H9 (cell line): ENCODE results near the gene FAM124A. TPM values are rescaled to one million over a fixed set of nuclear protein-coding genes. Genes with fewer than 3 reads are reported as not detected.
A peak's percentile ranks its signal among the peaks of the same experiment; 100 is the strongest.

ENCODE experiments used
- DNase-seq: peaks from one replicate; pipeline ENCODE4 v3.0.0-alpha.2; 2017
- H2AFZ ChIP-seq: one replicate; pipeline ENCODE4 v1.6.1; 2013; ENCODE audit warnings: mild to moderate bottlenecking, low read length, control low read depth, moderate library complexity
- H2AK5ac ChIP-seq: 2 replicates; pipeline ENCODE4 v1.6.1; 2013; ENCODE audit warnings: low read length, control low read depth, mixed read lengths; ENCODE audit not compliant: insufficient read length
- H2BK120ac ChIP-seq: one replicate; pipeline ENCODE4 v1.6.1; 2013; ENCODE audit warnings: low read depth, mild to moderate bottlenecking, low read length, control low read depth, inconsistent platforms; ENCODE audit not compliant: poor library complexity, severe bottlenecking
- H2BK12ac ChIP-seq: 2 replicates; pipeline ENCODE4 v1.6.1; 2013; ENCODE audit warnings: low read length, control low read depth, mixed read lengths, low read depth; ENCODE audit not compliant: insufficient read length
- H2BK15ac ChIP-seq: 2 replicates; pipeline ENCODE4 v1.6.1; 2013; ENCODE audit warnings: low read depth, low read length, control low read depth
- H2BK20ac ChIP-seq: one replicate; pipeline ENCODE4 v1.6.1; 2013; ENCODE audit warnings: low read depth, mild to moderate bottlenecking, low read length, control low read depth, inconsistent platforms; ENCODE audit not compliant: poor library complexity, severe bottlenecking
- H2BK5ac ChIP-seq: 2 replicates; pipeline ENCODE4 v1.6.1; 2013; ENCODE audit warnings: low read length, control low read depth, mixed read lengths; ENCODE audit not compliant: insufficient read length
- H3K14ac ChIP-seq: 2 replicates; pipeline ENCODE4 v1.6.1; 2013; ENCODE audit warnings: low read length, control low read depth; ENCODE audit not compliant: insufficient read depth
- H3K18ac ChIP-seq: 2 replicates; pipeline ENCODE4 v1.6.1; 2013; ENCODE audit warnings: low read depth, mild to moderate bottlenecking, mixed read lengths, low read length, control low read depth; ENCODE audit not compliant: insufficient read length
- H3K23ac ChIP-seq: 2 replicates; pipeline ENCODE4 v1.6.1; 2013; ENCODE audit warnings: low read length, control low read depth, mixed read lengths, low read depth; ENCODE audit not compliant: insufficient read length
- H3K23me2 ChIP-seq: 2 replicates; pipeline ENCODE4 v1.6.1; 2013; ENCODE audit warnings: low read depth, mild to moderate bottlenecking, mixed read lengths, low read length, control low read depth; ENCODE audit not compliant: insufficient read length, poor library complexity, severe bottlenecking
- H3K27ac ChIP-seq: 2 replicates; pipeline ENCODE4 v1.5.1; 2013; ENCODE audit warnings: low read length, control low read depth, mixed read lengths, low read depth; ENCODE audit not compliant: insufficient read length
- H3K27me3 ChIP-seq: 2 replicates; pipeline ENCODE4 v1.6.1; 2013; ENCODE audit warnings: low read length, control low read depth, inconsistent platforms; ENCODE audit not compliant: insufficient read depth
- H3K4ac ChIP-seq: 2 replicates; pipeline ENCODE4 v1.6.1; 2013; ENCODE audit warnings: low read depth, mild to moderate bottlenecking, control low read depth, inconsistent platforms, low read length, moderate library complexity
- H3K4me1 ChIP-seq: 2 replicates; pipeline ENCODE4 v1.6.1; 2013; ENCODE audit warnings: low read length, control low read depth, inconsistent platforms; ENCODE audit not compliant: insufficient read depth
- H3K4me2 ChIP-seq: 2 replicates; pipeline ENCODE4 v1.6.1; 2013; ENCODE audit warnings: low read length, control low read depth, mixed read lengths; ENCODE audit not compliant: insufficient read length, insufficient read depth
- H3K56ac ChIP-seq: 2 replicates; pipeline ENCODE4 v1.6.1; 2013; ENCODE audit warnings: low read depth, mild to moderate bottlenecking, mixed read lengths, low read length, control low read depth; ENCODE audit not compliant: insufficient read length
- H3K79me1 ChIP-seq: 2 replicates; pipeline ENCODE4 v1.6.1; 2013; ENCODE audit warnings: low read depth, mild to moderate bottlenecking, moderate library complexity, low read length, control low read depth, inconsistent platforms; ENCODE audit not compliant: insufficient read depth, poor library complexity, severe bottlenecking
- H3K79me2 ChIP-seq: 2 replicates; pipeline ENCODE4 v1.6.1; 2013; ENCODE audit warnings: low read length, control low read depth, inconsistent platforms; ENCODE audit not compliant: insufficient read depth
- H3K9ac ChIP-seq: 2 replicates; pipeline ENCODE4 v1.6.1; 2013; ENCODE audit warnings: low read length, control low read depth, mixed read lengths; ENCODE audit not compliant: insufficient read length; ENCODE audit errors: extremely low read depth
- H3K9me3 ChIP-seq: one replicate; pipeline ENCODE4 v1.6.1; 2013; ENCODE audit warnings: low read depth, low read length, inconsistent platforms; ENCODE audit not compliant: control insufficient read depth
- H3T11ph ChIP-seq: one replicate; pipeline ENCODE4 v1.6.1; 2013; ENCODE audit warnings: mild to moderate bottlenecking, low read length, control low read depth, inconsistent platforms
- H4K20me1 ChIP-seq: one replicate; pipeline ENCODE4 v1.6.1; 2013; ENCODE audit not compliant: control insufficient read depth, insufficient read length, insufficient read depth
- H4K5ac ChIP-seq: 2 replicates; pipeline ENCODE4 v1.6.1; 2013; ENCODE audit warnings: low read depth, mild to moderate bottlenecking, mixed read lengths, low read length, control low read depth; ENCODE audit not compliant: insufficient read length
- H4K8ac ChIP-seq: replicated peaks from 2 replicates; pipeline ENCODE4 v1.6.1; 2013; ENCODE audit warnings: low read length, control low read depth, mixed read lengths, low read depth; ENCODE audit not compliant: insufficient read length
- H4K91ac ChIP-seq: 2 replicates; pipeline ENCODE4 v1.6.1; 2013; ENCODE audit warnings: low read depth, mild to moderate bottlenecking, moderate library complexity, mixed read lengths, low read length, control low read depth; ENCODE audit not compliant: insufficient read length
- H3K27ac Mint-ChIP-seq, 3 experiments: 2 replicates in 2 of 3; 3 replicates in 1 of 3; pipeline ENCODE4 v1.8.0; 2020 to 2021; ENCODE audit warnings: mixed read lengths in 3 of 3, mild to moderate bottlenecking in 1 of 3, moderate library complexity in 1 of 3
- H3K27me3 Mint-ChIP-seq: 2 replicates; pipeline ENCODE4 v1.8.0; 2021; ENCODE audit warnings: low read depth, mild to moderate bottlenecking, moderate library complexity, mixed read lengths
- H3K36me3 Mint-ChIP-seq, 3 experiments: 2 replicates in 2 of 3; 3 replicates in 1 of 3; pipeline ENCODE4 v1.8.0; 2020 to 2021; ENCODE audit warnings: low read depth in 3 of 3, mixed read lengths in 3 of 3; ENCODE audit not compliant: insufficient read depth in 1 of 3
- H3K4me1 Mint-ChIP-seq, 2 experiments: 2 replicates each; pipeline ENCODE4 v1.8.0; 2020; ENCODE audit warnings: mixed read lengths in 2 of 2
- H3K4me3 Mint-ChIP-seq, 2 experiments: 2 replicates in 1 of 2; 3 replicates in 1 of 2; pipeline ENCODE4 v1.8.0; 2020 to 2021; ENCODE audit warnings: mild to moderate bottlenecking in 2 of 2, mixed read lengths in 2 of 2, moderate library complexity in 1 of 2
- H3K9me3 Mint-ChIP-seq, 2 experiments: 2 replicates in 1 of 2; 3 replicates in 1 of 2; pipeline ENCODE4 v1.8.0; 2020; ENCODE audit warnings: mild to moderate bottlenecking in 2 of 2, mixed read lengths in 2 of 2, moderate library complexity in 1 of 2
- CTCF ChIP-seq: fragments of 200-600 bp; sonication (generic); conservative IDR thresholded peaks from 3 replicates; pipeline ENCODE4 v1.8.0; 2021; ENCODE audit warnings: antibody characterized with exemption, mild to moderate bottlenecking
- WGBS: extraction: QIAGEN DNeasy Blood & Tissue Kit; methylation state at CpG from one replicate; pipeline ENCODE4 v1.1.7; 2013; ENCODE audit warnings: missing lambda C conversion rate, low lambda C conversion rate, mixed read lengths; ENCODE audit not compliant: insufficient read length; ENCODE audit errors: extremely low coverage; 5-methylcytosine and 5-hydroxymethylcytosine counted together
- total RNA-seq: library from RNA; stranded (reverse); gene quantifications from 2 replicates; pipeline ENCODE4 v1.2.1, GENCODE V29; 2021

FAM124A gene
- total RNA-seq, 1 experiment from 2014 or later = 41.9 TPM

- H3K9ac ChIP-seq = peak overlapping the region; percentile 11
- H3K23me2 ChIP-seq = peaks cover 17% of the 10 kb centered on the region
- H4K8ac ChIP-seq = no peak overlapping the region
- no peak for TF ChIP-seq CTCF
- no peak overlapping the region for H3K27ac ChIP-seq
- H3K23ac ChIP-seq = no peak overlapping the region
- Mint-ChIP-seq H3K4me1 (peaks cover 49 to 54% of the 10 kb centered on the region in 2 experiments), H3K27me3 (peaks cover 10% of the 10 kb centered on the region), H3K4me3 (peak overlapping the region; percentile 86 to 89), H3K27ac (peak overlapping the region in 2 of 3 experiments; percentile 17 to 19; a peak in 3 of 7 replicates), H3K36me3 (peaks cover 15 to 28% (median 22%) of the 10 kb centered on the region in 3 experiments; a peak in 6 of 7 replicates), H3K9me3 (peaks cover 1 to 5% of the 10 kb centered on the region in 2 experiments)
- H2AFZ ChIP-seq = no peak overlapping the region
- H3K56ac ChIP-seq = no peak overlapping the region
- DNase-seq = no peak
- H3K79me2 ChIP-seq = peaks cover 10% of the 10 kb centered on the region; the same call in 1 of the 2 replicates
- H3K14ac ChIP-seq = peak overlapping the region; percentile 41
- no peak overlapping the region for H2BK20ac ChIP-seq
- H3K4me1 ChIP-seq = peaks cover 23% of the 10 kb centered on the region
- H3K27me3 ChIP-seq = no peaks in the 10 kb centered on the region
- H3K79me1 ChIP-seq = peaks cover 5% of the 10 kb centered on the region
- H2BK5ac ChIP-seq = no peak overlapping the region
- no peak overlapping the region for H4K91ac ChIP-seq
- WGBS = no CpG with 5 or more reads among the region's 11 CpGs
- peak overlapping the region; percentile 74 for H3K18ac ChIP-seq
- no peak overlapping the region for H2BK15ac ChIP-seq
- H2AK5ac ChIP-seq = no peak overlapping the region
- no peaks in the 10 kb centered on the region for H4K20me1 ChIP-seq
- no peak overlapping the region for H2BK120ac ChIP-seq
- no peak overlapping the region for H4K5ac ChIP-seq
- no peak overlapping the region for H3T11ph ChIP-seq
- no peak overlapping the region for H3K4ac ChIP-seq
- H2BK12ac ChIP-seq = no peak overlapping the region
- no peaks in the 10 kb centered on the region for H3K9me3 ChIP-seq
- peak overlapping the region; percentile 89 for H3K4me2 ChIP-seq
These were observed 543 bp upstream of the FAM124A start for GRCh38 chr13:51221674-51222036.
